GM21576 (cell line): ENCODE measurements around the gene MYO18B.
"Not testable (repeated sequence)": the region's sequence is repeated elsewhere in the genome, so short reads cannot be mapped to it uniquely, and the experiment has no call there.

Source experiments
- ATAC-seq: cut with Tn5 transposase; IDR thresholded peaks from one replicate; pipeline ENCODE4 v1.9.1; 2021; ENCODE audit warnings: mild to moderate bottlenecking, moderate library complexity; ENCODE audit not compliant: unreplicated experiment

The MYO18B gene

DNA sequence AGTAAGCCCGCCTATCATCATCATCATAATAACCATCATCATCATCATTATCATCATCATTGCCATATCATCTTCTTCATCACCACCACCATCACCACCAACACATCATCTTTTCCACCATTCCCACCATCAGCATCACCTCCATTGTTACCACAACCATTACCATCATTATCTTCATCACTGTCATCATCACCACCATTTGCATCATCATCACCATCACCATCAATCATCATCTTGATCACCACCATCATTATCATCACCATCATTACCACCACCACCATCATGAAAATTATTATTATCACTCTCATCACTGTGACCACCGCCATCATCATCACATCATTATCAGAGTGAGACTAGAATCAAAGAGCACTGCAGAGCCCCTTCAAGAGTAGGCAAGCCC is 227.9 kb downstream of the MYO18B start:
- no peak for ATAC-seq

- ATAC-seq: no peak
Measured at GRCh38 chr22:25970374-25970911, 228.5 kb downstream of the MYO18B start.

DNA sequence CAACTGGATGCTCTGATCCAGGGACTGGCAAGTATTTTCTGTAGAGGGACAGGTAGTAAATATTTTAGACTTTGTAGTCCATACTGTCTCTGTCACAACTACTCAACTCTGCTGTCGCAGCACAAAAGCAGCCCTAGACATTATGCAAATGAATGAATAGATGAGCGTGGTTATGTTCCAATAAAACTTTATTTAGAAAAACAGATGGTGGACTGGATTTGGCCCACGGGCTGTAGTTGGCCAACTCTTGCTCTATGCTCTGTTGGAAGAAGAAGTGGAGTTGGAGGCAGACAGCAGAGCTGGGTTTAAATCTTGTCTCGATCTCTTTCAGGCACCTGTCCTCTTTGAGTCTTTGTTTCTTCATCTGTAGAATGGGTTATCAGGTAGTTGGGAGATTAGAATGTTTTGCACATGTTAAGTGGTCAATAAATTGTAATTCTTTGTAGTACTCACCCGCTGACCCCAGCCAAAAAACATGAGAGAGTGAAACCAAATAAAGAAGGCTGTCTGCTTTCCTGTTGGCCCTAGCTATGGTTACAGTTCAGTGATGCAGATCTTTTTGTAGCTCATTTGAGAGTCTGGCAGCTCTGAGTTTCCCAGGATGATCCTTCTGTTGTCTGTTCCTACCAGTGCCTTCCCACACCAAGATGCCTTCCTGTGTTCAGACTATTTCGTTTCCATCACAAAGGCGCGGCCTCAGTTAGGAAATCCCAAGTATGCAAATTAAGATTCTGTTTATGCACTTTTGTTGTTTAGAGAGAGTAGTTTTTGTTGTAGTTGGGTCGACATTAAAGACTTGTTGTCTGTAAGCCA is 229.2 kb downstream of the MYO18B start:
- no peak for ATAC-seq

DNA sequence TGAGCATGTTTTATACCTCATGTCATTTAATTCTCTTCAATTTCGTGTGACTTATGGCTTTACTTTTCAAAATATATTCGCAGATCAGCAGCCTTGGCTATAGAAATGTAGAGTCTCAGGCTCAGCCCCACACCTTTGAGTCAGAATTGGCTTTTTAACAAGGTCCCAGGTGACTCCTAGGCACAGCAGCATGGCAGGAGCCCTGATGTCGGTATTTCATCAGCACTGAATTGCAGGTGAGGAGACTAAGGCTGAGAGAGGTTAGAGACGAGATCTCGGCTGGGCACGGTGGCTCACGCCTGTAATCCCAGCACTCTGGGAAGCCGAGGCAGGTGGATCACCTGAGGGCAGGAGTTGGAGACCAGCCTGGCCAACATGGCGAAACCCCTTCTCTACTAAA is 230.4 kb downstream of the MYO18B start:
- no peak for ATAC-seq

DNA sequence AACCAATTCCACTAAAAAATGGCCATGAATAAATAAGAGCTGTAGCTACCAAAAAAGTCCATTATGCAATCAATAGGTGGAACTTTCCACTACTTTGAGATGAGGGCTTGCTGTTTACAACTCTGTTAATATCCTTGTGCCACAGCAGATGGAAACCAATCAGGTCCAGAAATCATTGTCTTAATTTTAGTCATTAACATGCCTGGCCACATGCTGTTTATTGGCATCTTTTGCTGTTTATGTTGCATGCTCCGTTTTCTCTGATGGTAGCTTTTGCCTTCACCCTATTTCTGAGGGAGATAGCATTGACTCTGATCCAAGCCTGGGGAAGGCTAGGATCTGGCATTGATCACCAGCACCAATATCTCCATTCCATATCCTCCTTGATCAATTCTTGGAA is 234.4 kb downstream of the MYO18B start:
- no peak for ATAC-seq

DNA sequence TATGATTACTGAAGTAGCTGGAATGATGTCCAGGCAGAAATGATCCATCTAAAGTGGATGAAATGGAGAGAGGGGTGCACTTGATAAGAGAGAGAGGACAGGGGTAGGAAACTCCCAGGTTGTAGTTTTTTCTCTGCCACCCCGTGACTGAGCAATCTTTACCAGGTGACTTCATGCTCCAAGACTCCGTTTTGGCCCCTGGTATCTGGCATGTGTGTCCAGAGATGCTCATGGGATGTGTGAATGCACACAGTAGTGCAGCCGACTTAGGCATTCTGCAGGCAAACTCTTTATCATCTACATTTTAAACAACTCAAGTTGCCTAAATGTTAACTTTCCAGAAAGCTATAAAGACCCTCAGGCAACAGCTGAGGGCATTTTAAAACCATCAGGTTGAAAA is 238.0 kb downstream of the MYO18B start:
- ATAC-seq: no peak

- ATAC-seq: not testable (repeated sequence)
Measured at GRCh38 chr22:25984911-25985310, 242.9 kb downstream of the MYO18B start.

GRCh38 chr22:25987948-25988347 is 246.0 kb downstream of the MYO18B start:
- ATAC-seq: no peak

DNA sequence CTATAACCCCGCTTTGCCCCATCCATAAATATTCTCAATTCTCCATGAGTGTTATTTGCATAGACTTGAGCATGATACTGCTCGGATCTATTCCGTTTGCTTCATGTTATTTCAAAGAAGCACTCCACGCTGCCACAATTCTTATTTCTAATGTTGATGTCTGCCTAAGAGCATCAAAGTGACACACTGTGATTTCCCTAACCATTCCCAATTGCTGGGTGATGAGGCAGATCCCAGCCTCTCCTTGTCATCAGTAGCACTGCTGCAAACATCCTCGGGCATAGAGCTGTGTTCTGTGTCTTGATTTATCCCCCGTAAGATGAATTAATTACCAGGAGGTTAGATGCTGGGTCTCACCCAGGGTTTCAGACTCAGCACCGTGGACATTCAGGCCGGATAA is 249.0 kb downstream of the MYO18B start:
- no peak for ATAC-seq

DNA sequence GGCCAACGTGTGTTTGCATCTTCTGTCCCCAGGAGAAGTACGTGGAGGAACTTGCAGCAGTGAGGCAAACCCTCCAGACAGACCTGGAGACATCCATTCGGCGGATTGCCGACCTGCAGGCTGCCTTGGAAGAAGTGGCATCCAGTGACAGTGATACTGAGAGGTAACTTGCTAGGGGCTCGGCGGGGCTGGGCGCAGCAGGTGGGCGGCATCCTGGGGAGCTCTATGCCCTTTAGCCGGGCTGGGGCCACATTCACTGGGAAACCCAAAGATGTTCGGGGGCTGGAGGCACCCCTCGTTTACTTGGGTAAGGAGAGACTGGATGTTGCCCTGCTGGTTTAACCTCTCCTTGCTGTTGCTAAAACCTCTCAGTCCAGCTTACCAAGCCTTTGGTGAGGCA is 250.3 kb downstream of the MYO18B start:
- ATAC-seq: no peak

DNA sequence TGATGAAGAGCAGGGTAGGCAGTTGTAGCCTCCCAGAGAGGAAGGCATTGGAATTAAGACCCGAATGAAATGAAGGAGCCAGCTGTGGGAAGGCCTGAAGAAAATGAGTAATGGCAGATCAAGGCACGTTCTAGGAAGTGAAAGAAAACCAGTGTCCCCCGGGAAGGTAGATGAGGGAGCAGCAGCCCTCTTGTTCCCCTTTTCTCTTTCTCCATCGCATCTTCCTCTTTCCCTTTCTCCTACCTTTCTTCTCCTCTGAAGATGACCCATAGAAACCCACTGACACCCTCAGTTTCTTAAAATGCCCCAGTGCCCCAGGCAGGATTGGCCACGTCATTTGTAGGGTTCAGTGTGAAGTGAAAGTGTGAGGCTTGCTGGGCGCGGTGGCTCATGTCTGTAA is 254.7 kb downstream of the MYO18B start:
- ATAC-seq: no peak

DNA sequence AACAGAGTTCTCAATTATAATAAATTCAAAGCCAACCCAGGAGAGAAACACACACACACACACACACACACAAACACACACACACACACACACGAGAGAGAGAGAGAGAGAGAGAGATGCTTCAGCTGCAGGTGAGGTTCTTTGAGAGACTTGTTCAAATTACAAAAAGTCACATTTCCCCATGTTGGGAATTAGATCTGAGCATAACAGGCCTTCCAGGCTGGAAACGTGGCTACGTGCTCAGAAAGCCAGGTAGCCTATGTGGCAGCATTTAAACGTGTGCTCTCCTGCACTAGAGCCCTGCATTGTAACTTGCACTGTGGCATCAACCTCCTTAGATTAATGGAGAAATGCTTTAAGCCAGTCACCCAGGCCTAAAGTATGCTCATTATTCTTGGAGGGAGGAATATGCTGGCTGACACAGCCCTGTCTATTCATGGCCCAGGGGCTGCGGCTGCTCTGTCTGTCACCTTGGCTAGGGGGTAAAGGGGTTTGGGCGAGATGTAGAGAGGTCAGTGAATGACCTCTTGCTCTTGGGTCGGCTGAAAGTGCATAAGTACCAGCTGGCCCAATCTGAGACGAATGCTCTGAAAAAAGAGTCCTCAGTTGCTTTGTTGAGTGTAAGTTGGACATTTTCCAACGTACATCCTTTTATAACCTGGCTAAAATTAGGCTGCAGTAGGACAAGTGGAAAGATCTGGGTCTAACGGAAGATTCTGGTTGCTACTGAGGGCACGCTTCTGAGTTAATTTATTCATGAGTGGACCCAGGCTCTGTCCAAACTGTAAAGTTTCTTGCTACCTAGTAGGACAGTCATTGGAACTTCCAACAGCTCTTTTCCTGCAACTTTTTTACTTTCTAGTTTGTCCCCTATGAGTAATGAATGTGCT is 256.1 kb downstream of the MYO18B start:
- no peak for ATAC-seq

GRCh38 chr22:26002456-26002855 is 260.5 kb downstream of the MYO18B start:
- ATAC-seq: no peak

- ATAC-seq: no peak
Measured at GRCh38 chr22:26004477-26004876, 262.5 kb downstream of the MYO18B start.

DNA sequence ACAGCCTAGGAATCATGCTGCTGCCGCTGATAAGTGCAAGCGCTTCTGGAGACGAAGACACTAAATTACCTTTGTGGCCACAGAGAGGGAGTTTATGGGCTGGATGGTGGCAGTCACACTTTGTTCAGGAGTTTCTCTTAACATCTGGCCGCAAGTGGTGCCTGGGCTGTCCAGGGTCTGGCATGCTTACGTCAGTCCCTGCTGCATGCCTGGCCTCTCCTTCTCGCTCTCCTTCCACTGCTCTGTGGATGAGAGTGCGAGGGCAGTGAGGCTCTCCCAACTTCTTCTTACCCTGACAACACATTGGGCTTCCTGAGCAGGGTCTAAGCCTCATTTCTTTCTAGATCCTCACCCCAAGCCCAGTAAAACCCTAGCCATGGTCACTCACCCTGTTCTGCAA is 266.6 kb downstream of the MYO18B start:
- no peak for ATAC-seq

- no peak for ATAC-seq
Measured at GRCh38 chr22:26016916-26017315, 274.9 kb downstream of the MYO18B start.

DNA sequence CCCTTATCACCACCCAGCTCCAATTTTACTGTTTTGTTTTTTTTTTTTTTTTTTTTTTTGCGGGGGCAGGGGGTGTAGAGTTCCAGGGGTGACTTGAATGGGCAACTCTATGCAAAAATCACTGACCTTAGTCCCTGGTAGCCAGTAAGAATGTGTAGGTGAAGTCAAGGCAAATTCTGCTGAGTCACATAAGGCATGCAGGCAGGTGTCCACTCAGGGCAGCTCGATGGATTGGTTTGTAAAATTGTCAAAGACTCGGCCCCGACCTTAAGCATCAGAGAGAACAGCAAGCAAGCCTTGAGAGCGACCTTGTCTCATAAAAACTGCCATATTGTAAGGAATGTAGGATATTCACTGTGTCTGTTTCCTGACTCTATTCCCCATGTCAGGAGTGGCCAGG is 275.9 kb downstream of the MYO18B start:
- ATAC-seq: no peak

DNA sequence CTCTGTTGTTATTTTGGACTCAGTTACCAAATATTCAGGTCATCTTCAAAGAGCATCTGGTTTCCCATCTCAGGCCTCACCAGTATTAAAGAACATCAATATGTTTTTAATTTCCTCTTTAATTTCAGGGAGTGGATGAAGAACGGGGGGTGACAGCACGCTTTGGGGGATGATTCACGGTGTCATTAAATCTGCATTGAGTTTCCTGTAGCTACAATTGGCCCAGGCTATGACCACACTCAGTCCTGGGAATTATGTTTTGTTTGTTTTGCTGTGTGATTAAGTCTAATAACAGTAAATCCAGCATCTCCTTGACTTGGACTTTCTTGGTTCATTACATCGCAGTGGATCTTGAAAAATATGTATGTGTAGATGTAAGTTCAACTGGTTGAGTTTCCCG is 277.6 kb downstream of the MYO18B start:
- no peak for ATAC-seq

GRCh38 chr22:26021516-26021915 is 279.5 kb downstream of the MYO18B start:
- no peak for ATAC-seq

GRCh38 chr22:26023104-26023775 is 281.3 kb downstream of the MYO18B start:
- ATAC-seq: no peak

DNA sequence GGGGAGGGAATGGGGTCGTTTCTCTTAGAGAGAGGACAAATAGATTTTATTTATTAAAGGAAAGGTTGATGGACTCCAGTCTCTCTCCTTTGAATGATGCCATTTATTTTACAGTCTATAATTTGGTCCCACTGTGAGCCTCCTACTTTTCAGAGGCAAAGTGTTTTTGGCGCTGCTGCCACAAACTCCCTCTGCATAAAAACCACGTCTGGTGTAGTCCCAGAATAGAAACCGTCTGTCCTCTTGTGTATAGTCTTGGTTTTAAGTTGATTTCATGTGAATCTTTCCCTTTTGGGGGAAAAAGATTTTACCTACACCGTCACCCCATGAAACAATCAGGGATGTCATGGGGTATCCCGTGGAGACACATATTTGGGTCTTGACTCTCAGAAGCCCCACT is 283.6 kb downstream of the MYO18B start:
- no peak for ATAC-seq
